Aortic smooth muscle cell (primary cell): ENCODE measurements around the gene CGB3. TPM values are rescaled to one million over a fixed set of nuclear protein-coding genes. Genes with fewer than 3 reads are reported as not detected.

ENCODE experiments used
- total RNA-seq: library from RNA; depleted of rRNA; stranded (reverse); fragments of >200 nt; gene quantifications from 2 replicates; pipeline ENCODE4 v1.2.3, GENCODE V29; 2014

The CGB3 gene
- not detected in 2 replicates for total RNA-seq

DNA sequence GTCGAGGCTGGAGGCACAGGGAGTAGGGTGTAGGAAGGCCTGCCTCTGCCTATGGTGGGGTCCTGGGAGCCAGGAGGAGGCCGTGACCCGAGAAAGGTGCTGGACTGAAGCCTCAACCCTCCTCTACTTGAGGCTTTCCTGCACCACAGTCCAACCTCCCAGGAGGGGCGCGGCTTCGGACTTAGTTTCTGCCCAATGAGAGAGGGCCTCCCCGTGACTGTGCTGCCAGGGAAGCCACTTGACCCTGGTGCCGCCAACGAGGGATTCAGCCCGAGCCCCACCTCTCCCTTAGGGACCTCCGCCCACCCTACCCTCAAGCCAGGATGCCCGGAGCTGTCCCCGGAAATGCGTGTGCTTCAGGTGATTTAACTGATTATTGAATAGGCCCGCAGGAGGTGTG, at the start of gene CGB3:
Gene CGB3, minus strand, starts transcription at position 101 of the 400 bp plus-strand sequence. CDS start 362 bp downstream, outside the sequence.

DNA sequence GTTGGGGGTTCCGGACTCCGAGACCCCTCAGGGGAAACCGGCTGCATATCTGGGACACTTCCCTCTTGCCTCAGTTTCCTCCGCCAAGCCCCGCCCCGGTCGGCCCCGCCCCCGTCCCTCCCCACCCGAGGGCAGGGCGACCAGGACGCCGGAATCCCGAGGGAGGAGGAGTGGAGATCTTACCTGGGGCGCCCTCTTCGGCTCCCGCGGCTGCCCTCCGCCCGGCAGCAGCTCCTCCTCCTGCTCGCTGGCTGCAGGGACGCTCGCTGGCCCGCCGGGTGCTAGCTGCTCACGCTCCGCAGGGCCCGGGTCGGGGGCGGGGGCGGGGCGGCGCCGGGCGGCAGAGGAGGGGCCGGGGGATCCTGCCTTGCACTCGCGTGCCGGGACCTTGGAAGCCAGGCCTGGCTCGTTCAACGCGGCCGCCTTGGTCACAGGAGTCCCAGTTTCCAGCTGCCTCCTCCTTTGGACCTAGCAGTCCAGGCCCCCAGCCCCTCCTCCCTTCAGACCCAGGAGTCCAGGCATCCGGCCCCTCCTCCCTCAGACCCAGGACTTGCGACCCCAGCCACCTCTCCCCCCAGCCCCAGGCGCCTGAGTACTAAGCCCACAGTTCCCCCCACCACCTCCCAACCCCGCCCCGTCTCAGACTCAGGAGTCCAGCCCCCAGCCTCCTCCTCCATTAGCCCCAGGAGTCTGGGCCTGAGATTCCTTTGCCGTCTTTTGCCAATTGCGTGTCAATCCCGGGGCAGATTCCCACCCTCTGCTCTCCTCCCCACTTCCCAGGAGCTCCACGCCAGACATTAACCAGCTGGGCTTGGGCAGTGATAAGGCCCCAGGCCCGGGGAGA, 40.9 kb upstream of the CGB3 start, which contains the start of gene NTF4:
Gene NTF4, minus strand, starts transcription at position 51 of the 844 bp plus-strand sequence. CDS start 2,821 bp downstream, outside the sequence.

DNA sequence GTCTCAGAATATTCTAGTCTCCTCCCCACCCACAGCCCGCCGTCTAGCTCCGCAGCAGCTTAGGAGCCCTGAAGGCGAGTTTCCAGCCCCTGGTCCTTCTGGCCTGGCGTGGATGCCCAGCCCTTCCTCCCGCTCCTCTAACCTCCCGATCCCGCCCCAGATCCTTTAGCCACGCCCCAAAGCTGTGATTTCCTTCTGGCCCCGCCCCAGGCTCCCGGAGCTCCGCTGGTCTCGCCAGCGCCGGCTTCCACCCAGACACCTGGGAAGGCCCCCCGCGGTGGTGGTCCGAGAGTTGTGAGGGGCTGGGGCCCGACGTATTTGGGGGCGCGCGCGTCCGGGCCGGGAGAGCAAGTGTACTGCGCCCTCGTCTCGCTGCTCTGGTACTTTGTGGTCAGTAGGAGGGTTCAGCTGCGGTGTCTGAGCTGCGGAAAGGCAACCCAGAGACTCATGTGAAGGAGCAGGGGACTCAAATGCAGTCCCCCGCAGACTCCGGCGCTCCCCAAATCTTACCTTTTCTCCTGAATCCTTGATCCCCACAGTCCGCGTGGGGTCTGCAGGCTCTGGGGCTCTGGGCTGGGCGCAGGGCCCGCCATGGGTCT, 33.6 kb upstream of the CGB3 start, which contains the start of gene CGB7:
Gene CGB7, minus strand, starts transcription at position 114 of the 599 bp plus-strand sequence. CDS start 2,374 bp downstream, outside the sequence.

DNA sequence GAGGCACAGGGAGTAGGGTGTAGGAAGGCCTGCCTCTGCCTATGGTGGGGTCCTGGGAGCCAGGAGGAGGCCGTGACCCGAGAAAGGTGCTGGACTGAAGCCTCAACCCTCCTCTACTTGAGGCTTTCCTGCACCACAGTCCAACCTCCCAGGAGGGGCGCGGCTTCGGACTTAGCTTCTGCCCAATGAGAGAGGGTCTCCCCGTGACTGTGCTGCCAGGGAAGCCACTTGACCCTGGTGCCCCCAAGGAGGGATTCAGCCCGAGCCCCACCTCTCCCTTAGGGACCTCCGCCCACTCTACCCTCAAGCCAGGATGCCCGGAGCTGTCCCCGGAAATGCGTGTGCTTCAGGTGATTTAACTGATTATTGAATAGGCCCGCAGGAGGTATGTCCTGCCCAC, 24.9 kb upstream of the CGB3 start, which contains the start of gene CGB8:
Gene CGB8, minus strand, starts transcription at position 101 of the 400 bp plus-strand sequence. CDS start 372 bp downstream, outside the sequence.

DNA sequence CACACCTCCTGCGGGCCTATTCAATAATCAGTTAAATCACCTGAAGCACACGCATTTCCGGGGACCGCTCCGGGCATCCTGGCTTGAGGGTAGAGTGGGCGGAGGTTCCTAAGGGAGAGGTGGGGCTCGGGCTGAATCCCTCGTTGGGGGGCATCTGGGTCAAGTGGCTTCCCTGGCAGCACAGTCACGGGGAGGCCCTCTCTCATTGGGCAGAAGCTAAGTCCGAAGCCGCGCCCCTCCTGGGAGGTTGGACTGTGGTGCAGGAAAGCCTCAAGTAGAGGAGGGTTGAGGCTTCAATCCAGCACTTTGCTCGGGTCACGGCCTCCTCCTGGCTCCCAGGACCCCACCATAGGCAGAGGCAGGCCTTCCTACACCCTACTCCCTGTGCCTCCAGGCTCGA, 19.4 kb upstream of the CGB3 start, which contains the start of gene CGB5:
Gene CGB5, plus strand, starts transcription at position 301 of the 400 bp plus-strand sequence. CDS start 362 bp downstream, outside the sequence.

DNA sequence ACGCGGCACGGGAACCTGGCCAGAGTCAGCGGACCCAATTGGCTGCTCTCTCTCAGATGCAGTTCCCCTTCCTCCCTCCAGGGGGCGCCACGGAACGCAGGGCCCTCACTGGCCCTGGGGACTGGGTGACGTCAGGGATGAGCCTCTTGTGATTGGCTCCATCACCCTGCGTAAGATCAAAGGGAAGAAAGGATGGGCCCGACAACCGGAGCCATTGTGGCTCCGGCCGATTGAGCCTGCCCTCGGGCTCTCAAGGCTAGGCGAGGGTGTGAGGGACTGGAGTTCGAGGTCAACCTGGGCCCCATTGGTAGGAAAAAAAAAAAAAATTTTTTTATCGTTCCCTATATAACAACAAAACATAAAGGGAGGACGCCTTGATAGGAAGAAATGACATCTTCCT, 12.7 kb upstream of the CGB3 start, which contains the start of gene CGB1:
Gene CGB1, minus strand, starts transcription at position 81 of the 400 bp plus-strand sequence. CDS start 184 bp downstream, outside the sequence.

DNA sequence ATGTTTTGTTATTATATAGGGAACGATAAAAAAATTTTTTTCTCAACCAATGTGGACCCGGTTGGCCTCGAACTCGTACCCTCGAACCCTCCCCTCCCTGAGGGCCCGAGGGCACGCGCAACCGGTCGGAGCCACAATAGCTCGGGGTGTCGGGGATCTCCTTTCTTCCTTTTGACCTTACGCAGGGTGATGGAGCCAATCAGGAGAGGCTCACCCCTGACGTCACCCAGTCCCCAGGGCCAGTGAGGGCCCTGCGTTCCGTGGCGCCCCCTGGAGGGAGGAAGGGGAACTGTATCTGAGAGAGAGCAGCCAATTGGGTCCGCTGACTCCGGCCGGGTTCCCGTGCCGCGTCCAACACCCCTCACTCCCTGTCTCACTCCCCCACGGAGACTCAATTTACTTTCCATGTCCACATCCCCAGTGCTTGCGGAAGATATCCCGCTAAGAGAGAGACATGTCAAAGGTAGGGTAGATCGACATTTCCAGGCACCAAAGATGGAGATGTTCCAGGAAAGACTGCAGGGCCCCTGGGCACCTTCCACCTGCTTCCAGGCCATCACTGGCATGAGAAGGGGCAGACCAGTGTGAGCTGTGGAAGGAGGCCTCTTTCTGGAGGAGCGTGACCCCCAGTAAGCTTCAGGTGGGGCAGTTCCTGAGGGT, 7.6 kb upstream of the CGB3 start, which contains the start of gene CGB2:
Gene CGB2, plus strand, starts transcription at position 249 of the 660 bp plus-strand sequence. Its CDS starts 206 bp downstream, at position 455.

DNA sequence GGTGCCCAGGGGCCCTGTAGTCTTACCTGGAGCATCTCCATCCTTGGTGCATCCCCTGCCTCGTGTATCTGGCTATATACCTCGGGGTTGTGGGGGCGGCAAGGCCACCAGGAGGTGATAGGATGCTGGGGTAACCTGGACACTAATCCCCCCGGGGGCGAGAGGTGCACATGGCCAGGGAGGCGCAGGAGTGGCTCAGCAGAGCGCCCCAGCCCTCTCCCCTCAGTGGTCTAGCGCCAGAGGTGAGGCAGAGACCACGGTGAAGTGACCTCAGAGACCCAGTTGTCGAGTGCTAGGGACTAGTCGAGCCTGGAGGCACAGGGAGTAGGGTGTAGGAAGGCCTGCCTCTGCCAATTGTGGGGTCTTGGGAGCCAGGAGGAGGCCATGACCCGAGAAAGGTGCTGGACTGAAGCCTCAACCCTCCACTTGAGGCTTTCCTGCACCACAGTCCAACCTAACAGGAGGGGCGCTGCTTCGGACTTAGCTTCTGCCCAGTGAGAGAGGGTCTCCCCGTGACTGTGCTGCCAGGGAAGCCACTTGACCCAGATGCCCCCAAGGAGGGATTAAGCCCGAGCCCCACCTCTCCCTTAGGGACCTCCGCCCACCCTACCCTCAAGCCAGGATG, 7.0 kb downstream of the CGB3 start, which contains the start of gene LHB:
Gene LHB, minus strand, starts transcription at position 51 of the 625 bp plus-strand sequence. Its CDS starts 10 bp downstream, at position 41.

DNA sequence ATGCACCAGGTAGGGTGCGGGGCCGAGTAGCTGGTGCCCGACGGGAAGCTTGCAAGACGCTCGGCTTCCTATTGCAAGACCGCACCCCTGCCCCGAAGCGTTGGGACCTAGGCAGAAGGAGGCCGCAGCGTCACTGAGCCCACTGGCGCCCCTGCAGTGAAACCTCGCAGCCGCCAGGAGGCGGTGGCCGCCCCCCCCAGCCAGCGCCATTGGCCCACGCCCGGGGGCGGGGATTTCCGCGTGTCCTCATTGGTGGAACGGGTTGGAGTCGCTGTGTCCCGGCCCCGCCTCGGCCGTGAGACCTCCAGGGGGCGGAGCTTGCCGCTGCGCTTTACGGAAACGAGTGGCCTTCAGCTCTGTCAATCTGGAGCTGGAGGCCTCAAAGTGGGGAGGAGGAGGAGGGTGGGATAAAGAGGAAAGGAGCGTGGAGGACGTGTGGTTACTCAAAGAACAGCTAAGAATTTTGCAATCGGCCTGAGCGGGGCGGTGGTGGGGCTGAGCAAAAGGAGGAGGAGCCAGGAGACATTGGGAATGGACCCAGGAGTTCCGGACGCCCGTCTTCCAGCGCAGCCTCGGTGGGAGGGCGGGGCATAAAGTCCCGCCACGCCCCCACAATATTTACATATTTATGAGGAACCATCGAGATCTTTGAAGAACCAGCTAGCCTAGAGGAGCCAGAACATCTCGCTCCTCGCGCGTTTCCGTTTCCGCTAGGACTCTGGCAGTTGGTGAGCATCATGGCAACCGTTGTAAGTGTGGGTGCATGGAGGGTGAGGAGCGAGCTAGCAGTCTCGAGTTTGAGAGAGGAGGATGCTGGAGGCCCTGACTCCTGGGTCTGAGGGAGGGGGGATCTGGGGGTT, 30.7 kb downstream of the CGB3 start, which contains the start of the genes GYS1 and RUVBL2:
Gene GYS1, minus strand, starts transcription at position 135 of the 860 bp plus-strand sequence. CDS start 197 bp downstream, outside the sequence.
Gene RUVBL2, plus strand, starts transcription at position 713 of the 860 bp plus-strand sequence. Its CDS starts 25 bp downstream, at position 738.

Other genes with a start within 250 kb of the CGB3 start
- 25.0 and 27.4 TPM in 2 replicates for gene BCAT2, start 213.3 kb downstream of the CGB3 start, total RNA-seq
- 1.2 and 4.5 TPM in 2 replicates for gene HSD17B14, start 187.8 kb downstream of the CGB3 start, total RNA-seq
- gene PLEKHA4, start 155.7 kb downstream of the CGB3 start, total RNA-seq, result 17.2 and 18.3 TPM in 2 replicates
- 57.1 and 97.7 TPM in 2 replicates for gene PPP1R15A, start 151.9 kb downstream of the CGB3 start, total RNA-seq
- under 0.01 TPM in 1 of 2 replicates, not detected in the other for gene TULP2, start 125.6 kb downstream of the CGB3 start, total RNA-seq
- 169 and 221 TPM in 2 replicates for gene NUCB1, start 124.0 kb downstream of the CGB3 start, total RNA-seq
- gene DHDH, start 90.6 kb downstream of the CGB3 start, total RNA-seq, result 0.12 TPM in 1 of 2 replicates, not detected in the other
- gene BAX, start 69.5 kb downstream of the CGB3 start, total RNA-seq, result 48.5 and 68.4 TPM in 2 replicates
- gene FTL, start 59.0 kb downstream of the CGB3 start, total RNA-seq, result 2,006 and 2,638 TPM in 2 replicates
- gene GYS1, start 31.0 kb downstream of the CGB3 start, total RNA-seq, result 32.5 and 37.1 TPM in 2 replicates
- 190 and 270 TPM in 2 replicates for gene RUVBL2, start 30.4 kb downstream of the CGB3 start, total RNA-seq
- not detected in 2 replicates for gene LHB, start 7.2 kb downstream of the CGB3 start, total RNA-seq
- not detected in 2 replicates for gene CGB2, start 7.6 kb upstream of the CGB3 start, total RNA-seq
- not detected in 2 replicates for gene CGB1, start 12.6 kb upstream of the CGB3 start, total RNA-seq
- gene CGB5, start 19.5 kb upstream of the CGB3 start, total RNA-seq, result not detected in 2 replicates
- not detected in 2 replicates for gene CGB8, start 24.8 kb upstream of the CGB3 start, total RNA-seq
- not detected in 2 replicates for gene CGB7, start 33.4 kb upstream of the CGB3 start, total RNA-seq
- not detected in 2 replicates for gene NTF4, start 40.5 kb upstream of the CGB3 start, total RNA-seq
- gene KCNA7, start 48.4 kb upstream of the CGB3 start, total RNA-seq, result not detected in 2 replicates
- 143 and 151 TPM in 2 replicates for gene SNRNP70, start 61.1 kb upstream of the CGB3 start, total RNA-seq
- 13.0 and 15.6 TPM in 2 replicates for gene LIN7B, start 90.0 kb upstream of the CGB3 start, total RNA-seq
- 1.1 and 1.2 TPM in 2 replicates for gene C19orf73, start 94.8 kb upstream of the CGB3 start, total RNA-seq
- gene PPFIA3, start 95.2 kb upstream of the CGB3 start, total RNA-seq, result 1.8 and 2.1 TPM in 2 replicates
- 0.26 and 1.2 TPM in 2 replicates for gene HRC, start 131.1 kb upstream of the CGB3 start, total RNA-seq
- 20.5 and 33.0 TPM in 2 replicates for gene TRPM4, start 133.5 kb upstream of the CGB3 start, total RNA-seq